Kidney (tissue), 14 donors: Measurements from ENCODE around the gene ETV6. TPM values are rescaled to one million over a fixed set of nuclear protein-coding genes. Genes with fewer than 3 reads are reported as not detected.

Source experiments
- DNase-seq, 5 donors: peaks; one replicate each; pipeline ENCODE4 v3.0.0-alpha.2; 2013 to 2020
- FAIRE-seq: peaks from 2 replicates; lab custom pipeline; 2012; peaks lifted over from hg19 to GRCh38; lab: Jason Lieb, UNC
- H3K27ac ChIP-seq, 2 donors: one replicate each; pipeline ENCODE4 v1.7.0; 2013; ENCODE audit warnings: low read depth in 2 of 2, low read length in 2 of 2, inconsistent platforms in 1 of 2
- H3K27me3 ChIP-seq: one replicate; pipeline ENCODE4 v1.7.1; 2013; ENCODE audit warnings: low read length, inconsistent platforms; ENCODE audit not compliant: control insufficient read depth, insufficient read depth
- H3K36me3 ChIP-seq, 3 donors: one replicate each; pipeline versions ENCODE4 v1.7.0 to v1.7.1; 2013; ENCODE audit warnings: low read length in 3 of 3, control low read depth in 1 of 3, inconsistent platforms in 1 of 3; ENCODE audit not compliant: insufficient read depth in 3 of 3, control insufficient read depth in 2 of 3
- H3K4me1 ChIP-seq, 3 donors: one replicate each; pipeline versions ENCODE4 v1.7.0 to v1.7.1; 2013; ENCODE audit warnings: low read length in 3 of 3, inconsistent platforms in 1 of 3, low read depth in 1 of 3; ENCODE audit not compliant: control insufficient read depth in 2 of 3, insufficient read depth in 2 of 3
- H3K4me3 ChIP-seq, 3 donors: one replicate each; pipeline versions ENCODE4 v1.7.0 to v1.8.1; 2013; ENCODE audit warnings: low read length in 3 of 3, control low read depth in 1 of 3, inconsistent platforms in 1 of 3
- H3K9ac ChIP-seq, 3 donors: one replicate each; pipeline versions ENCODE4 v1.7.0 to v1.7.1; 2013; ENCODE audit warnings: low read length in 3 of 3, control low read depth in 1 of 3, inconsistent platforms in 1 of 3
- H3K9me3 ChIP-seq, 3 donors: one replicate each; pipeline versions ENCODE4 v1.7.0 to v1.7.1; 2013; ENCODE audit warnings: low read length in 3 of 3, control low read depth in 1 of 3, inconsistent platforms in 1 of 3; ENCODE audit not compliant: control insufficient read depth in 2 of 3, insufficient read depth in 1 of 3
- CTCF ChIP-seq: IDR thresholded peaks from 3 replicates; pipeline ENCODE4 v1.5.1; 2012; ENCODE audit warnings: mild to moderate bottlenecking, moderate library complexity, borderline replicate concordance; ENCODE audit not compliant: insufficient read depth; ENCODE audit errors: extremely low read depth
- intact Hi-C: fragments of 100-400 bp; cut with DNase I; formaldehyde crosslinking; loops from one replicate; pipeline ENCODE4 v1.11.1; 2022
- polyA plus RNA-seq: library from polyadenylated mRNA; stranded (reverse); fragments of 350-450 nt; fragmentation: Illumina TruSeq; extraction: RNeasy Lipid Tissue Mini Kit (QIAGEN cat#74804); gene quantifications from one replicate; pipeline ENCODE4 v1.2.3, GENCODE V29; 2014; ENCODE audit warnings: low read depth, low replicate concordance; ENCODE audit not compliant: insufficient read depth
- total RNA-seq: library from RNA; stranded (reverse); fragmentation: NEBNext Ultra II Directional; extraction: Animal tissue kit (Norgen Biotek cat#: 25700); gene quantifications from one replicate; pipeline ENCODE4 v1.2.1, GENCODE V29; 2021
- donor health status: control.
- donor health status: control.
- donor health status: control.
- donor health status: control.
- donor health status: control.
- donor health status: DM: yes; HTN: yes; CAD: no.
- donor health status: Normal renal cell carcinoma (clear cell type).

Gene ETV6
- total and polyA plus RNA-seq, 2 donors from 2014 or later, result 5.2 to 59.8 TPM

- no peak overlapping the region for H3K9ac ChIP-seq
- H3K27ac ChIP-seq, result no peak overlapping the region
- H3K36me3 ChIP-seq, result peaks cover 0 to 23% (median 12%) of the 10 kb centered on the region in 3 donors
- no peak for TF ChIP-seq CTCF
- FAIRE-seq, result no peak
- peaks cover 0 to 7% (median 5%) of the 10 kb centered on the region in 3 donors for H3K9me3 ChIP-seq
- no peaks in the 10 kb centered on the region for H3K27me3 ChIP-seq
- no peak for DNase-seq
- peaks cover 0 to 5% (median 3%) of the 10 kb centered on the region in 3 donors for H3K4me1 ChIP-seq
- no peak overlapping the region for H3K4me3 ChIP-seq
- intact Hi-C loops, result no loop called here
Measured at GRCh38 chr12:11868027-11868426, 218.6 kb downstream of the ETV6 start.

GRCh38 chr12:11869406-11869805, 219.9 kb downstream of the ETV6 start:
- DNase-seq (peak in 1 of 5 donors; percentile 52), FAIRE-seq (no peak)
- Histone ChIP-seq H3K36me3 (peaks cover 0 to 23% (median 12%) of the 10 kb centered on the region in 3 donors), H3K9ac (no peak overlapping the region), H3K27ac (no peak overlapping the region), H3K27me3 (no peaks in the 10 kb centered on the region), H3K4me3 (no peak overlapping the region), H3K4me1 (no peaks in the 10 kb centered on the region), H3K9me3 (peaks cover 0 to 7% (median 5%) of the 10 kb centered on the region in 3 donors)
- TF ChIP-seq CTCF, result no peak
- intact Hi-C loops, result no loop called here

GRCh38 chr12:11870041-11870451, 220.6 kb downstream of the ETV6 start:
- no peak overlapping the region for H3K4me3 ChIP-seq
- no peak for TF ChIP-seq CTCF
- FAIRE-seq (no peak), DNase-seq (peak in 2 of 5 donors; percentile 66 to 73)
- no peak overlapping the region for H3K9ac ChIP-seq
- peaks cover 0 to 23% (median 12%) of the 10 kb centered on the region in 3 donors for H3K36me3 ChIP-seq
- H3K27me3 ChIP-seq, result no peaks in the 10 kb centered on the region
- intact Hi-C loops, result no loop called here
- no peak overlapping the region for H3K27ac ChIP-seq
- peaks cover 0 to 7% (median 5%) of the 10 kb centered on the region in 3 donors for H3K9me3 ChIP-seq
- H3K4me1 ChIP-seq, result no peaks in the 10 kb centered on the region

GRCh38 chr12:11872055-11872454, 222.6 kb downstream of the ETV6 start:
- no peak for TF ChIP-seq CTCF
- no peaks in the 10 kb centered on the region for H3K9me3 ChIP-seq
- DNase-seq (no peak), FAIRE-seq (no peak)
- H3K36me3 ChIP-seq, result peaks cover 0 to 23% (median 12%) of the 10 kb centered on the region in 3 donors
- H3K27ac ChIP-seq, result no peak overlapping the region
- H3K27me3 ChIP-seq, result no peaks in the 10 kb centered on the region
- H3K9ac ChIP-seq, result no peak overlapping the region
- H3K4me1 ChIP-seq, result peaks cover 0 to 5% (median 0%) of the 10 kb centered on the region in 3 donors
- H3K4me3 ChIP-seq, result no peak overlapping the region
- intact Hi-C loops, result no loop called here
